Measurements from ENCODE around the gene RASGEF1C. TPM values are rescaled to one million over a fixed set of nuclear protein-coding genes. Genes with fewer than 3 reads are reported as not detected.

The RASGEF1C gene
- total RNA-seq, 1 experiment from 2014 or later = 0.29 TPM

- H3K4me3 ChIP-seq (ENCODE audit: low read length) = no peak overlapping the region
Measured at GRCh38 chr5:180095545-180095944, 113.5 kb downstream of the RASGEF1C start.

GRCh38 chr5:180093651-180094382 is 115.2 kb downstream of the RASGEF1C start:
- ATAC-seq (no peak), DNase-seq (no peak)
- H3K36me3 ChIP-seq (ENCODE audit: low read depth, low read length) = no peaks in the 10 kb centered on the region
- no peak overlapping the region for H3K9ac ChIP-seq (ENCODE audit: low read length)
- no peak overlapping the region for H3K4me2 ChIP-seq (ENCODE audit: low read length)
- H2AFZ ChIP-seq (ENCODE audit: low read length) = no peak overlapping the region
- H4K20me1 ChIP-seq (ENCODE audit: low read length) = no peaks in the 10 kb centered on the region
- no peak overlapping the region for H3K4me3 ChIP-seq (ENCODE audit: low read length)
- H3K27me3 ChIP-seq (ENCODE audit: low read length) = no peaks in the 10 kb centered on the region
- intact Hi-C loops (cut with micrococcal nuclease) = loop anchor here (5.0 kb wide), 1 partner anchor 187 kb away; the partner anchor contains the start of gene TBC1D9B
- H3K79me2 ChIP-seq (ENCODE audit: low read length) = no peaks in the 10 kb centered on the region
- TF ChIP-seq EZH2 (IDR thresholded peaks at IDR 0.05; ENCODE audit: low read length, unreplicated experiment) = no peak
- TF ChIP-seq EZH2phosphoT487 (IDR thresholded peaks at IDR 0.05; ENCODE audit: borderline replicate concordance, low read length) = no peak
- no peak for TF ChIP-seq CTCF (conservative IDR thresholded peaks at IDR 0.05; ENCODE audit: low read depth, low read length)
- no peaks in the 10 kb centered on the region for H3F3A ChIP-seq (ENCODE audit: low read length, unreplicated experiment)
- no peak overlapping the region for H3K27ac ChIP-seq (ENCODE audit: low read length)
- ChIA-PET CTCF (no interaction called here), POLR2A (ENCODE audit: unreplicated experiment) (no interaction called here)
- H3K9me3 ChIP-seq (ENCODE audit: low read length) = no peaks in the 10 kb centered on the region
- BruUV-seq (replicated peaks) = no TSS peak
- no peaks in the 10 kb centered on the region for H3K9me2 ChIP-seq (replicated peaks; ENCODE audit: low read length)
- no peaks in the 10 kb centered on the region for H3K4me1 ChIP-seq (ENCODE audit: insufficient read depth, low read length)

More at GRCh38 chr5:180095545-180095944, 113.5 kb downstream of the RASGEF1C start:
- Histone ChIP-seq H3K9me3 (ENCODE audit: low read length) (no peaks in the 10 kb centered on the region), H2AFZ (ENCODE audit: low read length) (no peak overlapping the region), H3F3A (ENCODE audit: low read length, unreplicated experiment) (no peaks in the 10 kb centered on the region), H3K9ac (ENCODE audit: low read length) (no peak overlapping the region), H3K27ac (ENCODE audit: low read length) (no peak overlapping the region), H3K27me3 (ENCODE audit: low read length) (no peaks in the 10 kb centered on the region), H3K9me2 (replicated peaks; ENCODE audit: low read length) (no peaks in the 10 kb centered on the region), H3K4me2 (ENCODE audit: low read length) (no peak overlapping the region), H3K36me3 (ENCODE audit: low read depth, low read length) (no peaks in the 10 kb centered on the region), H3K4me1 (ENCODE audit: insufficient read depth, low read length) (no peaks in the 10 kb centered on the region), H4K20me1 (ENCODE audit: low read length) (no peaks in the 10 kb centered on the region), H3K79me2 (ENCODE audit: low read length) (no peaks in the 10 kb centered on the region)
- BruUV-seq (replicated peaks) = no TSS peak
- TF ChIP-seq EZH2 (IDR thresholded peaks at IDR 0.05; ENCODE audit: low read length, unreplicated experiment) (no peak), CTCF (conservative IDR thresholded peaks at IDR 0.05; ENCODE audit: low read depth, low read length) (no peak), EZH2phosphoT487 (IDR thresholded peaks at IDR 0.05; ENCODE audit: borderline replicate concordance, low read length) (no peak)
- intact Hi-C loops (cut with micrococcal nuclease) = no loop called here
- ATAC-seq (no peak), DNase-seq (no peak)
- POLR2A ChIA-PET (ENCODE audit: unreplicated experiment) = no interaction called here
- CTCF ChIA-PET = no interaction called here

GRCh38 chr5:180093241-180093640 is 115.8 kb downstream of the RASGEF1C start:
- H3K4me2 ChIP-seq (ENCODE audit: low read length) = no peak overlapping the region
- no peaks in the 10 kb centered on the region for H3K36me3 ChIP-seq (ENCODE audit: low read depth, low read length)
- no peaks in the 10 kb centered on the region for H3K79me2 ChIP-seq (ENCODE audit: low read length)
- POLR2A ChIA-PET (ENCODE audit: unreplicated experiment) = interaction anchor here (0.7 kb wide), 1 partner anchor 33 kb away, joined by 4 read pairs; no protein-coding TSS in a partner anchor
- H3K9me2 ChIP-seq (replicated peaks; ENCODE audit: low read length) = no peaks in the 10 kb centered on the region
- no TSS peak for BruUV-seq (replicated peaks)
- ATAC-seq (no peak), DNase-seq (no peak)
- H3F3A ChIP-seq (ENCODE audit: low read length, unreplicated experiment) = no peaks in the 10 kb centered on the region
- no peaks in the 10 kb centered on the region for H4K20me1 ChIP-seq (ENCODE audit: low read length)
- H3K9me3 ChIP-seq (ENCODE audit: low read length) = no peaks in the 10 kb centered on the region
- TF ChIP-seq EZH2 (IDR thresholded peaks at IDR 0.05; ENCODE audit: low read length, unreplicated experiment) (no peak), CTCF (conservative IDR thresholded peaks at IDR 0.05; ENCODE audit: low read depth, low read length) (no peak), EZH2phosphoT487 (IDR thresholded peaks at IDR 0.05; ENCODE audit: borderline replicate concordance, low read length) (no peak)
- H3K4me3 ChIP-seq (ENCODE audit: low read length) = no peak overlapping the region
- H3K9ac ChIP-seq (ENCODE audit: low read length) = no peak overlapping the region
- no peak overlapping the region for H3K27ac ChIP-seq (ENCODE audit: low read length)
- no peaks in the 10 kb centered on the region for H3K4me1 ChIP-seq (ENCODE audit: insufficient read depth, low read length)
- no peaks in the 10 kb centered on the region for H3K27me3 ChIP-seq (ENCODE audit: low read length)
- CTCF ChIA-PET = no interaction called here
- H2AFZ ChIP-seq (ENCODE audit: low read length) = no peak overlapping the region
- intact Hi-C loops (cut with micrococcal nuclease) = loop anchor here (5.0 kb wide), 1 partner anchor 186 kb away; the partner anchor contains the start of gene TBC1D9B

Measured in PC-3 (cell line).